ENCODE data around the gene GNG11. TPM values are rescaled to one million over a fixed set of nuclear protein-coding genes. Genes with fewer than 3 reads are reported as not detected.

Gene GNG11
- total and polyA plus RNA-seq, 8 donors = 15.6 to 54.5 (median 46.5) TPM

DNA sequence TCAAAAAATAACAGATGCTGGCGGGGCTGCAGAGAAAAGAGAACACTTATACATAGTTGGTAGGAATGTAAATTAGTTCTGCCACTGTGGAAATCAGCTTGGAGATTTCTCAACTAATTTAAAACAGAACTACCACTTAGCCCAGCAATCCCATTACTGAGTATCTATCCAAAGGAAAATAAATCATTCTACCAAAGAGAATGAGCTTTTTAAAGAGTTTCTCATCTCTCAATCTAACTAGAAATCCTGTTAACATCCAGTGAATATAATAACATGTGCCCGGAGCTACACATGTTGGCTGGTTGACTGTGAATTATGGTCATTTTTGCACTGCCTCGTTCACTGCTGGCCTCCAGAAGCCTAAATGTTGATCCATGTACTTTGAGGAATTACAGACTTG, 43.3 kb downstream of the GNG11 start:
- intact Hi-C loops (cut with DNase I) = no loop called here
- Histone ChIP-seq H3K36me3 (no peaks in the 10 kb centered on the region), H3K4me3 (no peak overlapping the region), H3K9me3 (no peaks in the 10 kb centered on the region), H3K27ac (no peak overlapping the region), H3K27me3 (no peaks in the 10 kb centered on the region), H3K4me1 (no peaks in the 10 kb centered on the region)
- DNase-seq (no peak), ATAC-seq (no peak)
- TF ChIP-seq, protein P1, sequence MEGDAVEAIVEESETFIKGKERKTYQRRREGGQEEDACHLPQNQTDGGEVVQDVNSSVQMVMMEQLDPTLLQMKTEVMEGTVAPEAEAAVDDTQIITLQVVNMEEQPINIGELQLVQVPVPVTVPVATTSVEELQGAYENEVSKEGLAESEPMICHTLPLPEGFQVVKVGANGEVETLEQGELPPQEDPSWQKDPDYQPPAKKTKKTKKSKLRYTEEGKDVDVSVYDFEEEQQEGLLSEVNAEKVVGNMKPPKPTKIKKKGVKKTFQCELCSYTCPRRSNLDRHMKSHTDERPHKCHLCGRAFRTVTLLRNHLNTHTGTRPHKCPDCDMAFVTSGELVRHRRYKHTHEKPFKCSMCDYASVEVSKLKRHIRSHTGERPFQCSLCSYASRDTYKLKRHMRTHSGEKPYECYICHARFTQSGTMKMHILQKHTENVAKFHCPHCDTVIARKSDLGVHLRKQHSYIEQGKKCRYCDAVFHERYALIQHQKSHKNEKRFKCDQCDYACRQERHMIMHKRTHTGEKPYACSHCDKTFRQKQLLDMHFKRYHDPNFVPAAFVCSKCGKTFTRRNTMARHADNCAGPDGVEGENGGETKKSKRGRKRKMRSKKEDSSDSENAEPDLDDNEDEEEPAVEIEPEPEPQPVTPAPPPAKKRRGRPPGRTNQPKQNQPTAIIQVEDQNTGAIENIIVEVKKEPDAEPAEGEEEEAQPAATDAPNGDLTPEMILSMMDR (IDR thresholded peaks at IDR 0.05) = no peak

DNA sequence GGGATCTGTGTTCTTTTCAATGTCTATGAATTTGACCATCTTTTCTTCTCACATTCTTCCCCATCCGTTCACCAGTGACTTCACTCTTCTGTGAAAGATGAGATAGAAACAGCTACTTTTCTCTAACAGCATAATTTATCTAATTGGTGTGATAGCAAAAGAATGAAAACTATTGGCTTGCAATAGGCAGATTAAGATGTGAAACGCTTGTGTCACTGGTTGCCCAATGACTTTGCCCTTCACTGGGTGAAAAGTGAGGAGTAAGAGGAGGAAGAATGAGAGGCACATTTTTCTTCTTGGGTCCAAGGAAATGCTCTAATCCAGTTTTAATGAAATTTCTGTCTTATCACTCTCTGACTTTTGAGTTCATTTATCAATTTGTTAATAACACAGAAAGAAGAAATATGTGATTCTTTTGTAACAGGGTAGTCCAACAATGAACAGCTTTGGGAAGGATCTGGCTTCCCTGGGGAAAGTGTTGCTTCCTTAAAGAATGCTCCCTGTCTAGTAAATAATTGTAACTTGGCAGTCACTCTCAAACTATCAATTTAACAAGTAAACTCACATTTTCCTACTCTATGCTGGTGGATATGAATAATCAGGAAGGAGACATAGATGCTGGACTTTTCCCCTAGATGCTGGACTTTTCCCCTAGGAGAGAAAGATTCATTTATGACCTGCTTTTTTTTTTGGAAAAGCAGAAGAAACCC, 47.5 kb downstream of the GNG11 start:
- Histone ChIP-seq H3K36me3 (no peaks in the 10 kb centered on the region), H3K9me3 (no peaks in the 10 kb centered on the region), H3K4me1 (no peaks in the 10 kb centered on the region), H3K27me3 (no peaks in the 10 kb centered on the region), H3K4me3 (no peak overlapping the region), H3K27ac (no peak overlapping the region)
- ATAC-seq (no peak), DNase-seq (no peak)
- TF ChIP-seq, protein P1 (IDR thresholded peaks at IDR 0.05) = no peak
- intact Hi-C loops (cut with DNase I) = no loop called here

DNA sequence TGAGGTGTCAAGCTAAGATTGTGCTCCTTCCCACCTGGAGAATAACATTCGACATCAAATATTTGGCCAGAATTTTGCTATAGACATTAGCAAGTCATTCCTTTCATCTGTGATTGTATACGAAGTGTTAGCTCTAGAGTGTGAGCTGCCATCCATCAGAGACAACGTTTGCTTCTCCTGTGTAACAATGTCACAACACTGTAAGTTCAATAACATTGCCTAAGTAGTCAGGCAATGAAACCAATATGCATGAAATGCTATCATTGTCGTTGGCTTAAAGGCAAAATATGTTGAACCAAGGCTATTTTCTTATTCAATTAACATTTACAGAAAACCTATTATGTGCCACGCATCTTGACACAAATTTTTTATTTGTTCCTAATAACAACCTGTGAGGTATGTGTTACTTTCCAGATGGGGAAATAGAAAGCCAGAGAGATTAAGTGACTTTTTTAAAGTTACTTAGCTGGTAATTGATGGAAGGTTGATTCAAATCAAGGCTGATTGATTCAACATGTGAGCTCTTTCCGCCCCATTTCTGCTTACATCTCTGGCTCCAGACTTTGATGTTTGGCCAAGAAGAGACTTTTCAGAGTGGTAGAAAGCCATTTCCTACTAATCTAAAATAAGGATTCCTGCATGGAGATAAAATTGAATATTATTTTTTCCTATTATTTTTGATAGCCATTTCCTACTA, 50.6 kb downstream of the GNG11 start:
- no peaks in the 10 kb centered on the region for H3K9me3 ChIP-seq
- ATAC-seq (no peak), DNase-seq (no peak)
- TF ChIP-seq, protein P1 (IDR thresholded peaks at IDR 0.05) = no peak
- no peaks in the 10 kb centered on the region for H3K36me3 ChIP-seq
- intact Hi-C loops (cut with DNase I) = no loop called here
- H3K4me1 ChIP-seq = no peaks in the 10 kb centered on the region
- no peak overlapping the region for H3K4me3 ChIP-seq
- no peak overlapping the region for H3K27ac ChIP-seq
- H3K27me3 ChIP-seq = no peaks in the 10 kb centered on the region

DNA sequence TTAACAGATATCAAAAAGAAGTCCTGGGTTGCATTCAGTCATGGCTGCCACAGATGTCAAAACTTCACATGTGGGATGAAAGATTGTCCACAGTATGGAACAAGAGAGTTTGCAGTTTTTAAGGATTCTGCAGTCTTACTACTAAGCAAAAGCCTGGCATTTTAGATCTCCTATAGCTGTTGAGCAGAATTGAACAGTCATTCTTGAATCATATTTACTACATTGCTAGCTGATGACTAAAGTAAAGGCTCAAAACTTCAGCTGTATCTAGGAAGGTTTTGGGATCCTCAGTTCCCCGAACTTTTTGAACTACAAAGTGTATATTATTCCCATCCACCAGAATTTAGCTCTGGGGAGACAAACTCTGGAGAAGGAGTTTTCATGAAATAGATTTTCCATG, 51.6 kb downstream of the GNG11 start:
- DNase-seq (no peak), ATAC-seq (no peak)
- intact Hi-C loops (cut with DNase I) = no loop called here
- no peak overlapping the region for H3K4me3 ChIP-seq
- TF ChIP-seq, protein P1 (IDR thresholded peaks at IDR 0.05) = no peak
- no peaks in the 10 kb centered on the region for H3K36me3 ChIP-seq
- no peaks in the 10 kb centered on the region for H3K27me3 ChIP-seq
- no peaks in the 10 kb centered on the region for H3K4me1 ChIP-seq
- no peak overlapping the region for H3K27ac ChIP-seq
- no peaks in the 10 kb centered on the region for H3K9me3 ChIP-seq

DNA sequence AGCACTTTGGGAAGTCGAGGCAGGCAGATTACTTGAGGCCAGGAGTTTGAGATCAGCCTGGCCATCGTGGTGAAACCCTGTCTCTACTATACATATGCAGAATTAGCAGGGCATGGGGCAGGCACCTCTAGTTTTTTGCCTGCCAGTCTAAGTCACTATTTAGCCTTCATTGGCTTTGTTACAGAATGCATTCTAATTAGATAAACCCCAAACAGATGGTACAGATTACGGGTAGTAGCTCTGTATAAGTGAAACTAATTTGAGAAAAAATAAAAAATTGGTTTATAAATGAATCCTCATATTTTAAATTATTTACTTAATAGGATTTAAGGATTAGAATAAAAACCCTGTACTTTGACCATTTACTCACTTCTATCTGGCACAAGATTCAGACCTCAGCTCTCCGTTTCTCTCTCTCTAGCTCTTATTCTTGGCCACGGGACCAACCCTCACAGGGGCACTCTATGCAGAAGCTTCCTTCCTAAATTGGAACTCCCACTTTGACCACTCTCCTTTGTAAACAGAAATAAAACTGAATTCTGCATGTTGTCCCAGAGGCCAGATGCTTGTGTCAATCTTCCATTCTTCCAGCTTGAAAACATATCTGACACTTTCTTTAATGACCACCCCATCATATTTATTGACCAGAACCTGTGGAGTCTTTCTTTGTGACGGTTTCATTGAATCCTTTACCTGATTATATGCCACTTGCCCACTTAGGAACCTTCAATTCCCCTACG, 55.8 kb downstream of the GNG11 start:
- intact Hi-C loops (cut with DNase I) = no loop called here
- TF ChIP-seq, protein P1 (IDR thresholded peaks at IDR 0.05) = no peak
- no peak overlapping the region for H3K4me3 ChIP-seq
- no peak overlapping the region for H3K27ac ChIP-seq
- no peaks in the 10 kb centered on the region for H3K9me3 ChIP-seq
- H3K27me3 ChIP-seq = no peaks in the 10 kb centered on the region
- no peaks in the 10 kb centered on the region for H3K4me1 ChIP-seq
- DNase-seq (no peak), ATAC-seq (no peak)
- H3K36me3 ChIP-seq = no peaks in the 10 kb centered on the region

Data from left lung (tissue), 10 donors.